HG02938 (cell line): ENCODE results near the gene DCDC2C.
"Not testable (repeated sequence)": the region's sequence is repeated elsewhere in the genome, so short reads cannot be mapped to it uniquely, and the experiment has no call there.

Experiments used
- ATAC-seq: cut with Tn5 transposase; IDR thresholded peaks from one replicate; pipeline ENCODE4 v1.9.1; 2021; ENCODE audit warnings: mild to moderate bottlenecking, moderate library complexity; ENCODE audit not compliant: unreplicated experiment

Gene DCDC2C, protein sequence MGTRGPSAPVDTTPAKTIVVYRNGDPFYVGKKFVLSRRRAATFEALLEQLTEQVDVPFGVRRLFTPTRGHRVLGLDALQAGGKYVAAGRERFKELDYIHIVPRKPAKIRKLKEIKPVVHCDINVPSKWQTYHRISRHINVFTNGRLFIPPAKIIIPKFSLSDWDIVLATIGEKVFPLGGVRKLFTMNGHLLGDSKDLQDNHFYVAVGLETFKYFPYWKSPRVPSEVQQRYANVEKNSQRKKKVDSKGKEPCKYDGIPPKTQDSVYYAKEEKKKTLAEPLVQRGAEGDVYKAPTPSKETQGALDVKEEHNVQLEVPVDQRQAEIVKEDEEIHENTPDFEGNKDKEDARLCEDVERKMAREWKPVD

DNA sequence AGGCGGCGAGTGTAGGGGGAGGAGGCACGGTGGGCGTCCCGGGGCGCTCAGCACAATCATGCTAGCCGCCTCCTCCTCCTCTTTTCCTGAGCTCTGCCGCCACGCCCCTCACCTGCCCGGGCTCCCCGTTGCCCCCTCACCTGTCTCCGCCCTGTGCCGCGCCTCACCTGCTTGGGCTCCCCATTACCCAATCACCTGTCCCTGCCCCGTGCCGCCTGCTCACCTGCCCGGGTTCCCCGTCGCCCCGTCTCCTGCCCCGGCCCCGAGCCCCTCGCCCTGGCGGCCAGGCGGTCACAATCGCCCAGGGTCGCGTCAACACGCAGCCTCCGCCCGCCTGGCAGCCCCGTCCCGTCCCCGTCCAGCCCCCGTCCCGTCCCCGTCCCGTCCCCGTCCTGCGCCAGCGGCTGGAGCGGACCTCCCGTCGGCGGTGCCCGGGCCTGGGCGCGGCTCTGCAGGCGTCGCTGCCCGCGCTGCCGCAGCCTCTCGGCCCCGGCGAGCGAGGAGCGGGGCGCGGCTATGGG is at the start of gene DCDC2C:
Gene DCDC2C (plus strand): TSS at position 340 of the 521 bp plus-strand sequence. CDS start 177 bp downstream, at position 517.
- no peak for ATAC-seq

DNA sequence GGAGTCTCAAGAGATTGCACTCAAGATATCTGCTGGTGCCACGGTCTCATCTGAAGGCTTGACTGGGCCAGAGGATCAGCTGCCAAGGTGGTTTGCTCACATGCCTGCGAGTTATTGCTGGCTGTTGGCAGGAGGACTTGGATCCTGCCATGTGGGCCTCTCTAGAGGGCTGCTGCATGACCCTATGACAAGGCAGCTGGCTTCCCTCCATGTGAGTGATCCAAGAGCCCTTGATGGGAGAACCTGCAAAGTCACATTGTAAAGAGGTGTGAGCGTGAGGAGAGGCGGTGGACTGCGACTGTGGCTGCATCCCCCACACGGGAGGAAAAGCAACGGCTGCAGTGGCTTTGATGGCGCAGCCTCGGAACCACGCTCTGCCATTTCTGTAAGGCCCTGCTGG is 49.4 kb upstream of the DCDC2C start:
- no peak for ATAC-seq

DNA sequence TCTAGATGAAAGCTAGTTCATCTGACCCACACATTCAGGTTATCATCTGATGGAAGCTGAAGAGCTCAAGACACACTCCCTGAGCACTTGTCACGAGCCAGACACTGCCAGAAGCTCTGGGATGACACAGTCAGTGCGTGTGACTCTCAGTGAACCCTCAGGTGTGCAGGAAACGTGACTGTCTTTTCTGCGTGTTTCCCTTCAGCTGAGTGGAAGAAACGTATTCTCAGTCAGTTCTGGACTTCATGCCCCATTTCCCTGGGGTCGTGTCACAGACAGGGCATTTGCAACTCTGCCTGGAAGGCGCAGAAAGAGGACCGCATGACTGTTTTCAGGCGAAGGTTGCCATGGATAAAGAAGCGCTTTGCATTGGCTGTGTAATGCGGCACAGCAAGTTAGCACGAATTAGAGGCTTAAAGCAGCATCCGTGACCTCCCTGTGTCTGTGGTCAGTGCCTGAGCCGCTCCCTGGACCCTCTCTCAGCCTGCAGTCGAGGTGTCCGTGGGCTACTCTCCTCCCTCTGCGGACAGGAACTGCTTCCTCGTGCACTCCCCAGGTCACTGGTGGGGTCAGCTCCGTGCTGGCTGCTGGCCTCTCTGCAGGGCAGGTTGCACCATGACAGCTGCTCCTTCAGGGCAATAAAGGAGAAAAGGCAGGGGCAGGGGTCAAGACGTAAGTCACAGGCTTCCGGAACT is 48.7 kb upstream of the DCDC2C start:
- ATAC-seq: no peak

DNA sequence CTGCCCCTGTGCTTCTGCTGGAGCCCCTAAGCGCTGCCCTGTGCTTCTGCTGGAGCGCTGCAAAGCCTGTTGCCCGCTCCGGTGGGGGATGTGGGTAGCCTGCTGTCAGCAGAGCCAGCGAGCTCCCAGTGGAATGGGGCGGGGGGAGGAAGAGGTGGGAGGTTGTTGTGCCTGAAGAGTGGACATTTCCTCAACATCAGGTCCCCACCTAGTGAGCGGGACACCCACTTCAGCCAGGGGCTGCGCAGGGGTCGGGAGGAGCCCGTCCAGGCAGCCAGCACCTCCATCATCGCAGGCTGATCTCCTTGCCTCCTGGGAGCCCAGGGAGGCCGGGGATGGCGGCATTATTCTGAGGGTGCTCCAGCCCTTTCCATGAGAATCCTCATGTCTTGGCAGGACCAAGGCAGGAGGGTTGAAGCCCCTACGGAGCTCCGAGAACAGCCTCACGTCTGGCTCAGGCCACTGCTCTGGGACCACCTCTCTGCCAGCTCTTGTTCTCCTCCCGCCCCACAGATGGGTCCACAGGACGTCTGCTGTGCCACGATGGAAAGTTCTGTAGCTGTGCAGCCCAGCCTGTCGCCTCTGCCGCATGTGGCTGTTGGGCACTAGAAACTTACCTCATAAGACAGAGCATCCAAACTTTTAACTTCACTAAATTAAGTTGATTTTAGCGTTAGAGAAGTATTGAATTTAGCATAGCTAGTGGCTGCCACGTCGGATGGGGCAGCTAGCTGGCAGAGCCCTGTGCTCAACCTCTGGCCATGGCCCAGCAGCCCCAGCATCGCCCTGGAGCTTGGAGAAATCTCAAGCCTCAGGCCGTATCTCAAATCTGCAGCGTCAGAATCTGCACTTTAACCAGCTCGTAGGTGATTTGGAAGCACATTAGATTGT is 47.3 kb upstream of the DCDC2C start:
- no peak for ATAC-seq

DNA sequence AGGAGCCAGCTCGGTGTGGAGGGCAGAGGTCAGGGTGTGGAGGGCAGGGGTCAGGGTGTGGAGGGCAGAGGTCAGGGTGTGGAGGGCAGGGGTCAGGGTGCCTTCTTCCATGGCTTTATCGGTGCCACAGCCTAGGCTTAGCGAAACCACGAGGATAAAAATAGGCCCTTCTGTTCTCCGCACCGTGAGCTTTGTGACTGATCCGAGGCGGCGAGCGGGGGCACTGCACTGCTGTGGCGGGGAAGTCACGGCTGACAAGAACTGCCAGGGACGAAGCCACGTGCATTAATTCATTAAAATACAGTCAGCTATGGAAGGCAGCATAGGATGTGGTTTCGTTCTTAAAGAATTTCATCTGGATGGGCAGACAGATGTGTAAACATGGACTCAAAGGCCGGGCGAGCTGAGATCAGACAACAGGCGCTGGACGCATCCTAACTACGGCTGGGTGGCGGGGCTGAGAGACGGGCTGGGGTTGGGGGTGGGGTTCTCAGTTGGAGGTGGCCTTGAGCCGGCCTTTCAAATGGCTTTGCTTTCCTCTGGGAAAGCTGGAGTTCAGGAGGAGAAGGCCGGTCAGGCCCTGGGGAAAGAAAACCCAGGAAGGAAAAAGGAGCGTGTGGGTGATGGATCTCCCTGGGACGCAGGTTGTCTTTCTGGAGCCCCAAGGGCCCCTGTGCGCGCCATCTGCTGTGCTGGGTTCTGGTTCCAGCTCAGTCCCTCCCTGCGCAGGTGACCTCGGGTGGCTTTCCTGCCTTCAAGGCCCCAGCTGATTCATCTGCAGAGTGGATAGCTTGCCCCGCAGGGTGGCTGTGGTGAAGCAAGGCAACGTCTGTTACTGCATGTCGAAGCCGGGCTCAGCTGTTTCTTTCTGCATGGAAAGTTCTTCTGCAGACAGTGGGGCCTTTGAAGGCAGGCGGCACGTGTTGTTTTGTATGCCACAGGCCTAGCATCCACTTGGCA is 46.3 kb upstream of the DCDC2C start:
- ATAC-seq: no peak

DNA sequence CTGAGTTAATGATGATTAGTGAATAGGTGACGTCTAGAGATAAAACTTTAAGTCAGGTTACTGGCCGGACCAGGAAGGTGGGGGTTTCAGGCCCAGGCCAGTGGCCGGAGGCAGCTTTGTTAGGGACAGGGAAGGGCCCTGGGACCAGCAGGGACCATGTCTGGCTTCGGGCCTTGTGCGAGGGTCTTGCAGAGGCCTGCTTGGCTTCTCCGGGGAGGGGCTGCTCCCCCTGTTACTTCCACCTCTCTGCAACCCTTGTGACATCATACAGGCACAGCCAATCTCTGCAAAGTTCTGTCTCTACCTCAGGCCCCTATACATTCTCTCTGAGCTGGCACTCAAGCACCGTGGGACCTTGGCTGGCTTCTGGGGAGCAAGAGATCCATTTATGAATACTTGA is 45.5 kb upstream of the DCDC2C start, which contains the start of gene ALLC:
Gene ALLC (plus strand): TSS at position 320 of the 400 bp plus-strand sequence. CDS start 12,958 bp downstream, outside the sequence.
- ATAC-seq: no peak

DNA sequence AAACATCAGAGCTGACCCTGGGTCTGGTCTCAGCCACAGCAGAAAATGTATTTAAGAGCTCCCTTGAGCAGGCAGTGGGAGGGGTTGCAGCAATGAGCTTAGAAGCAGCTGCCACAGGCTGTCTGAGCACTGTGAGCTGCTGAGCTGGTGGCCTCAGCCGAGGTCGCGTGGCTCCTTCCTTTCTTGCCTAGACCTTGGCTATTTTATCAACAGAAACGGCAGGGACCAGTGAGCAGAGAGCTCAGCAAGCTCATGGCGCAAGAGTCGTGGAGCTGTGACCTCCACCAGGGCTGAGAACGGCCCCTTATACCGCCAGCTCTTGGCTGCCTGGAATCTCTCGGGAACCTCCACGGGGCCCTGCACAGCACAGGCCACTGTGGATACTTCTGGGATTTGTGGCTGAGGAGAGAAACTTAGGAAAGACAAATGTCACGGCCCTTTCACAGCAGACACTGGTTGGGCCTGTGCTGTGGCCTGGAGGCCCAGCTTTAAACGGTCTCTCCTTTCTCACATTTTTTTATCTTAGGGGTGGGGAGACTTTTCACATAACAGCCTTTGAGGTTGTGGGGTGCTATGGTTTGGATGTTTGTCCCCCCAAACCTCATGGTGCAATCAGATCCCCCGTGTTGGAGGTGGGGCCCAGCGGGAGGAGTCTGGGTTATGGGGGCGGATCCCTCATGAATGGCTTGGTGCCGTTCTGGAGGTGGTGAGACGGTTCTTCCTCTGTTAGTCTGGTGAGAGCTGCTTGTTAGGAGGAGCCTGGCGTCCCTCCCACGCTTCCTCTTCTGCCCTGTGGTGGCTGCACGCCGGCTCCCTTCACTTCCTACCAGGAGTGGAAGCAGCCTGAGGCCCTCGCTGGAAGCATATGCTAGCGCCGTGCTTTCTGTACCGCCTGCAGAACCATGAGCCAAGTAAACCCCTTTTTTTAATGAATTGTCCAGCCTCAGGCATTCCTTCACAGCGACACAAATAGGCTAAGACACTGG is 43.6 kb upstream of the DCDC2C start:
- no peak for ATAC-seq

DNA sequence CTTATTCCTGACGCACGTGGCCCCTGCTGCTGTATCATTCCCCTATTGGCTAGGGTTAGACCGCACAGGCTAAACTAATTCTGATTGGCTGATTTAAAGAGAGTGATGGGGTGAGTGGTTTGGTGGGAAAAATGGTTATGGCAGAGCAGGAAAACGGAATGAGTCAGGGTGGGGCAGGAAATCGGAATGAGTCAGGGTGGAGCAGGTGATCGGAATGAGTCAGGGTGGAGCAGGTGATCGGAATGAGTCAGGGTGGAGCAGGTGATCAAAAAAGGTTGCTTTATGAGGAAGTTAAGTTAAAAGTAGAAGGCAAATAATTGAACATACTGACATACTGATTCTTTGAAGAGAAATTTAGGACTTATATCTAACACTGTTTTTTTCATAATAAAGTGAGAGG is 42.7 kb upstream of the DCDC2C start:
- not testable (repeated sequence) for ATAC-seq

DNA sequence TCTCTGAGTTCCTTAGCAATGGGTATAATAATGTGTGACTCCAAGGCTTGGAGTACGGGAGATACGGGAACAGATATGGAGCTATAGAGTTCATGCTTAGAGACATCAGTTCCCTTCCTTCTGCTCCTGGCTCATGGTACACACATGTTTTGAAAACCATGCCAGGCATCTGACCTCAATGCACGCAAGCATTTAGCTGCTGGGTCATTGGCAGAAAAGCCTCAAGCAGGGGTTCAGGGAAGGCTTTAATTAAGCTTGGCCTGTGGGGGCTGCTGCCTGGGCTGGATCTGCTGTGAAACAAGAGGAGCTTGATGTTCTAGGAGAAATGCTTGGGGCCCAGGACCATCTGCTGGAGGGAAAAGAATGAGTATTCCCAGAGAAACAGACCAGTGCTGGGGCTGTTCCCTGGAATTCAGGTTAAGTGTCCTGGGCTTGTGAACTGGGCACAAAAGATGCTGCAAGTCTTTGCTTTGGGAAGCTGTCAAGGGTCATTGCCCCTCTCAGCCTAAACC is 42.2 kb upstream of the DCDC2C start:
- ATAC-seq: no peak

DNA sequence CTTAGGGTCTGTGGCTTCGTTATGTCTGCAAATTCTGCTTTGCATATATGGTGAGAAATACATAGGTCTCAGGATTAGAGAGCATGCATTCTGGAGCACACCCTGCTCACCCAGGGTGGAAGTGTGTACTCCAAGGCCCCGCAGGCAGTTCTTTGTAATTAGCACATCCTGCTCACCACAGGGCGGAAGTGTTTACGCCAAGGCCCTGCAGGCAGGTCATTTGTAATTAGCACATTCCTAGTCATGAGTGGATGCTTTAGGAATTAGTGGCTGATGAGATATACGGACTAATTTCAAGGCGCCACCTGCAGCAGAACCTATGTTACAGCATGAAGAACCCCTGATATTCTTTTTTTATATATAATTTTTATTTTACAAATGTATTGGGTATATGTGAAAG is 41.1 kb upstream of the DCDC2C start:
- ATAC-seq: no peak

DNA sequence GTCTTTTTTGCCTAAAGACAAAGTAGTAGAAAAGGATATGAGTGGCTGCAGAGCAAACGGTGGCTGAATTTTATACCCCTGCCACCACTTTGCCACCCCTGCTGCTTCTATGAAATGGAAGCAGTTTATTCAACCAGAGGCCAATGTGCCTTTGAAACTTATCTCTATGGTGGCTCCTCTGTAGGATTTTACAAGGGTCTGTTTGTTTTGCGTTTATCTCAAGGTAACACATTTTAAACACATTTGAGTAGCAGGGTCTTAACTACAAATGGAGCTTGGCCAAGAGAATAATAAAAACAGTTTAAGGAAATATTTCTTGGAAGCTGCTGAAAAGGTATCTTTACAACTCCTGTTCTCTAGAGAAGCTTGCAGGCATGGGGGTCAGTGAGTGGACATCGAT is 39.3 kb upstream of the DCDC2C start:
- ATAC-seq: no peak

DNA sequence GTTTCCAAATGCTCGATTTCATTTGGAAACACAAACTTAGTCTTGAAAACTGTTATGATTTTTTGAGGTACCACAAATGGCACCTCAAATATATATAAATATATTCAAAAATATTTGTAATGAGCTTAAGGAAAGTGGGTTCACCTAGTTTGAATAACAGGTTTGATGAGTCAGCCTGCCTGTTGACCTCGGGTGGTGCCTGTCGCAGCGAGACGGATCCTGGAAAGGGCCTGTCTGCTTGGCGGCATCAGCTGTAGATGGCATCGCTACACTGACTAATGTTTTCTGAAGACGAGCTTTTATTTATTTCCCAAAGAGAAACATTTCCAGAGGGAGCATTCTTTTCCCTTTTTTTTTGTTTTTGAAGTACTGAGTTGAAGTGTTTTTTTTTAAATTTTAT is 38.5 kb upstream of the DCDC2C start:
- ATAC-seq: no peak

DNA sequence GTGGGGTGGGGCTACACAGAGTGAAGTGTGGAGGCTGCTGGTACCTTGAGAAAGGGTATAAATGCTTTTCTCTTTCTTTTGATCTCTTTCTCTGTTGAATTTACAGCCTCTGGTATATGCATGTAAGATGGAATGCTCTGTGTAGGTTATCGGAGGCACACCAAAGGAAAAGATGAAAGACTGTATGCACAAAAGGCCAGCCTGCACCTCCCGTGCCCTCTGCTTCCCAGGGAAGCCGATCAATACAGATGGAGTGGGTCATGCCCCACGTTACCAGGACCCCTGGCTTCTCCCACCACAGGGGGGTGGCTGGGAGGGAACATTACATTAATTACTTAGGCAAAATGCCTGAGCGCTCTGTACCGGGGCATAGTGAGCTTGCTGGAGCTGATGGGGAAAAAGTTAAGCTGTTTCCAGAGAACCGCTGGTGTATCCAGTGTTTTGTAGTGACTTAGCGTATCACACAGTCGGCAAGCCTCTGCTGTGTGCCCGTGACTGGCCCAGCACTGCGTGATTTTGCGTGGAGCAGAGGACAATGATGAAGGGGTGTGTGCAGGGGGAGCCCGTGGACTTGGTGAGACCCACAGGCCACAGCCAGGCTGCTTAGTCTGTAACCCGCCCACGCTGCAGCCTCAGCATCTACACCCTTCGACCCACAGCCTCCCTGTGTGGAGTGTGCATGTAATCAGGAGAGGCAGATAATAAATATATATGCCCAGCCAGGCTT is 37.3 kb upstream of the DCDC2C start:
- ATAC-seq: no peak

DNA sequence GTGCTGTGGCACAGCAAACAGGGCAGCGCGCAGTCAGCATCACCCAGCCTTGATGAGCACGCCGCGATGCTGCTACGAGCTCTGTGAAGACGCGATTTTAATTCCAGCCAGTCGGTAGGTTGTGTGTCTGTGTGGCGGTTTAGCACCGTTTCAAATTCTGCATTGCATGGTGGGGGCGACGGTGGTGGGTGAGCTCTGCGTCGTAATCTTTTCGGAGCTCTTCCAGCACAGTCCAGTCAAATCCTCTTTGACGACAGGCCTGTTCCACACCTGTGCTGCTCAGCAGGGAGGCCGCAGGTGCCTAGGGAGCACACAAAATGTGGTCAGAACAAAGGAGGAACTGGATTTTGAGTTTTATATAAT is 36.8 kb upstream of the DCDC2C start:
- ATAC-seq: no peak

DNA sequence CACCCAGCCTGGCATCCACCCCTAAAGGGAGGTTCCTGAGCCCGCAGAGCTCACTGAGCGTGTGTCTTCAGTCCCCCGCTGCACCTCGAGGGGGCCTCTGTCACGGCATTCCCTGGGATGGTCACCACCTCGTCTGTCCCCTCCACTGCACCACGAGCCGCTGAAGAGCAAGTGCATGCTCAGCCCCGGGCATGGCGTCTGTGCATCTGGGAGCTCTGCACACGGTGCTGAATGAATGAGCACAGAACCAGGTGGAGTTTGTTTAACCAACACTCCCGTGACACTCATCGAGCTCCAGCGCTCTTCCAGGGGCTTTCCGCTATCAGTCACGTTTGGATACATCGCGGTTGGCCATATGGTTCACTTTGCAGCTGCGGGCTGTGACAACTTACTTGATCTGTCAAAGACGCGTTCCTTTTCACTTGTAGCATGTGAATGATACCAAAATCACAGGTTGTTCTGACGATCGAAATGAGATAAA is 36.2 kb upstream of the DCDC2C start:
- ATAC-seq: no peak

DNA sequence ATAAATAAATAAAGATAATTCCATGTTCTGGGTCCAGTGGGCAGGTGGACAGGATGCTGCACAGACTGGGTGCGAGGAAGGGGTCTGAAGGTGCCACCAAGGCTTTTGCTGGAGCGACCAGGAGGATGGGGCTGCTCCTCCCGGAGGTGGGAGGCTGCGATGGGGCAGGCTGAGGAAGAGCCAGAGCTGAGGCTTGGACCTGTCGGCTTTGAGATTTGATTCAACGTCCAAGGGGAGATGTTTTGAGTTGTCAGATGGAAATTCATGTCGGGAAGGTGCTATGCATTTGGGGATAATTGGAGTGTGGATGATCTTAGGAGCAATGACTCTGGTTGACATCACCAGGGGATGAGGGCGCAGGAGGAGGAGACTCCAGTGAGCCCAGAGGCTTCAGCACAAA is 33.7 kb upstream of the DCDC2C start:
- no peak for ATAC-seq

DNA sequence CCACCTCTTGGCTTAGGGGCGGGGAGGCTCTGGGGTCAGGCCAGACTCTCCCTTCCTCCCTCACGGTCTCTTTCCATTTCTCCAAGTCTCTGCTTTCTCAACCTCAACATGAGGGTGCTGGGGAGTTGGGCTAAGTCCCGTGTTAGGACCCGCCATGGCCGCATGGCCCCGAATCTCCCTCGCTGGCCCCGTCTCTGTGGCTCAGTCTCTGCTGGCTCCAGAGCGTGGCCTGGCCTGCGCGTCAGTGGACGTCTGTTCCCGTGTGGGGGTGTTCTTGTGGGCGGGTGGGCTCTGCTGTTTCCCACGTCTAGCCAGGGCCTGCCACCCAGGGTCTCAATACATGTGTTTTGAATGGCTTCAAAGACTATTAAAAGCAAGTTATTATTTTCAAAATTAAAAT is 33.0 kb upstream of the DCDC2C start:
- no peak for ATAC-seq

DNA sequence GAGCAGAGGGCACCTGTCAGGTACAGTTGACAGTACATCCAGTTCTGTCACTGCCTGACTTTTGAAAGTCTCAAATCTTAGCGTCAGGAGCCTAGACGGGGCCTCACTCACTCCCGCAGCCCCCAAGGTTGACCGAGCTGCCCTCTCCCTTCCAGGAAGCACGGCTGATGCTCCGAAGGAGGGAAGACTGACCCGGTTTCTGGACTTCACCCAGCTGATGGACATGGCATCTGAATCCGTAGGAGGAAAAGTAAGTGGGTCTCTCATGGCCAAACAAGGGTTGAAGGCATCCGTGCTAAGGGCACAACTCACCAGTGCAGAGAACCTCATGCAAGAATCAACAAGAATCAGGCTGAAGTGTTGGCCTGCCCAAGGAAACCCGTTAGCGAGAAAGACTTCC is 32.4 kb upstream of the DCDC2C start:
- ATAC-seq: no peak
